ENCODE results near the gene CDH4. TPM values are rescaled to one million over a fixed set of nuclear protein-coding genes. Genes with fewer than 3 reads are reported as not detected.

The CDH4 gene
- total and polyA plus RNA-seq, 2 donors (not counting 1 experiment from before 2014, with no cell fraction given) = not detected

DNA sequence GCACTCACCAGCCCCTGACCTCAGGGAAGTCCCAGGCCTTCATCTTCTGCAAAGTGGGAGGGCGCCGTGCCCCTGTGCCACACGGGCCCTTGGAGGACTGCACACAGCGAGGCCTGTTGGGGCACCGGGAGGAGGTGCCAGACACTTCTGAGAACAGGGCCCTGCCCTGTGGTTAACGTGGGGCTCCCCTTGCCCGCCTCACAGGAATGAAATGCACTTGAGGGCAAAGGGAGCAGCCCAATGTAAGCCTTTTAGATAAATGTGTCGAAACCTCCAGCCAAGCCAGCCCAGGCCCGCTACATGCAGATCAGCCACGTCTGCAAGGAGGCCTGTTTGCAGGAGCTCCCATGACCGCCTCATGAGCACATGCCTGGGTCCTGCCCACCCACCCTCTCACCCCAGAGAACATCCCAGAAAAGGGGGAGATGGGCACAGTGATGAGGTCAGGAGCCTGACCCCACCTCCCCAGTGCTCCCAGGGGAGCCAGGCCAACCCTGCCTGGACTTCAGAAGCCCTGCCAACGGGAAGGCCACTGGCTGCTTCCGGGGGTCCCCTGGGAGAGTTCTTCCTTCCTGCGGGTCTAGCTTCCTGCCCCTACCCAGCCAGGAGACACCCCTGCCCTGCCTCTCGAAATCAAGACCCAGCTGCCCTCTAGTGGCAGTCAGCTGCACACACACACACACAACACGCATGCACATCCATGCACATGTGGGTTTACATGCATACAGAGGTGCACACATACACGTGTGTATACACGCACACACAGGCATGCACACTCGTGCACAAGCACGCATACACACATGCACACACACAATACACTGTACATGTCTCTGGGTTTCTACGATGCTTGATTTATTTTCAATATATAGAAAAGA lies 634.9 kb downstream of the CDH4 start:
- intact Hi-C loops (cut with micrococcal nuclease) = no loop called here
- H3K4me1 ChIP-seq (ENCODE audit: control insufficient read depth in 2 of 2, insufficient read depth in 2 of 2, low read length in 2 of 2) = no peaks in the 10 kb centered on the region

More for the DNA sequence above, 634.9 kb downstream of the CDH4 start:
- ChIA-PET CTCF (interaction anchor here (1.1 to 1.9 kb wide), 4 partner anchors 9 to 25 kb away, joined by 3 to 5 read pairs (median 4); no protein-coding TSS in a partner anchor), POLR2A (no interaction called here)
- DNase-seq = peak; percentile 26
- no peaks in the 10 kb centered on the region for H3K79me2 ChIP-seq (ENCODE audit: control insufficient read depth, insufficient read depth, low read length)
- peaks cover 3% of the 10 kb centered on the region for H3K4me1 Mint-ChIP-seq
- H3K27me3 ChIP-seq (replicated peaks in 1 of 4; ENCODE audit: control extremely low read depth in 1 of 4, control insufficient read depth in 3 of 4, insufficient read depth in 4 of 4, low read length in 3 of 4) = peaks cover 0 to 5% (median 0%) of the 10 kb centered on the region in 4 experiments
- ATAC-seq (ENCODE audit: low read depth) = peak; percentile 41
- no peak overlapping the region for H3K9ac ChIP-seq (ENCODE audit: low read length)
- H3K4me3 Mint-ChIP-seq = no peak overlapping the region
- no peak overlapping the region for H3K4me3 ChIP-seq (ENCODE audit: control extremely low read depth in 1 of 5, extremely low read depth in 1 of 5, insufficient read depth in 1 of 5, low read depth in 2 of 5, low read length in 4 of 5)
- WGBS (ENCODE audit: insufficient coverage) = 36% methylated on average over 15 of the region's 21 CpGs
- H3K27me3 Mint-ChIP-seq = peaks cover 15% of the 10 kb centered on the region
- no peak overlapping the region for H3K27ac Mint-ChIP-seq
- H3K36me3 ChIP-seq (replicated peaks in 1 of 2; ENCODE audit: control extremely low read depth in 1 of 2, control insufficient read depth in 1 of 2, extremely low read depth in 1 of 2, insufficient read depth in 2 of 2, low read length in 1 of 2) = no peaks in the 10 kb centered on the region
- peaks cover 0 to 4% (median 0%) of the 10 kb centered on the region in 3 donors for H3K9me3 ChIP-seq (ENCODE audit: control extremely low read depth in 1 of 3, control insufficient read depth in 2 of 3, insufficient read depth in 1 of 3, low read length in 2 of 3)
- H3K4me2 ChIP-seq (replicated peaks; ENCODE audit: low read depth, low read length, poor library complexity, severe bottlenecking) = no peak overlapping the region
- no peak overlapping the region for H2AFZ ChIP-seq (ENCODE audit: insufficient read depth, low read depth, low read length, poor library complexity, severe bottlenecking)
- H4K20me1 ChIP-seq (ENCODE audit: control insufficient read depth, insufficient read depth, low read length, poor library complexity, severe bottlenecking) = no peaks in the 10 kb centered on the region
- H3K9me3 Mint-ChIP-seq (ENCODE audit: insufficient read depth) = peaks cover 12% of the 10 kb centered on the region
- TF ChIP-seq EZH2 (IDR thresholded peaks at IDR 0.05; ENCODE audit: borderline replicate concordance, insufficient read depth, low read depth, low read length, poor library complexity, severe bottlenecking) = no peak
- TF ChIP-seq, protein P1, sequence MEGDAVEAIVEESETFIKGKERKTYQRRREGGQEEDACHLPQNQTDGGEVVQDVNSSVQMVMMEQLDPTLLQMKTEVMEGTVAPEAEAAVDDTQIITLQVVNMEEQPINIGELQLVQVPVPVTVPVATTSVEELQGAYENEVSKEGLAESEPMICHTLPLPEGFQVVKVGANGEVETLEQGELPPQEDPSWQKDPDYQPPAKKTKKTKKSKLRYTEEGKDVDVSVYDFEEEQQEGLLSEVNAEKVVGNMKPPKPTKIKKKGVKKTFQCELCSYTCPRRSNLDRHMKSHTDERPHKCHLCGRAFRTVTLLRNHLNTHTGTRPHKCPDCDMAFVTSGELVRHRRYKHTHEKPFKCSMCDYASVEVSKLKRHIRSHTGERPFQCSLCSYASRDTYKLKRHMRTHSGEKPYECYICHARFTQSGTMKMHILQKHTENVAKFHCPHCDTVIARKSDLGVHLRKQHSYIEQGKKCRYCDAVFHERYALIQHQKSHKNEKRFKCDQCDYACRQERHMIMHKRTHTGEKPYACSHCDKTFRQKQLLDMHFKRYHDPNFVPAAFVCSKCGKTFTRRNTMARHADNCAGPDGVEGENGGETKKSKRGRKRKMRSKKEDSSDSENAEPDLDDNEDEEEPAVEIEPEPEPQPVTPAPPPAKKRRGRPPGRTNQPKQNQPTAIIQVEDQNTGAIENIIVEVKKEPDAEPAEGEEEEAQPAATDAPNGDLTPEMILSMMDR (IDR thresholded peaks at IDR 0.05) = peak; percentile 52
- no peak overlapping the region for H3K27ac ChIP-seq (ENCODE audit: low read length in 2 of 2)

Data from B cell (primary cell).